Endothelial cell of umbilical vein (primary cell): ENCODE measurements around the gene EIF4E1B. TPM values are rescaled to one million over a fixed set of nuclear protein-coding genes. Genes with fewer than 3 reads are reported as not detected.

Experiments used
- BruUV-seq: library from RNA; stranded (reverse); fragments of 400-500 nt; replicated peaks from 2 replicates; lab custom pipeline; 2021; lab: Mats Ljungman, UMichigan
- CTCF ChIA-PET: fragments of 300-600, 350-600 bp; sonication (Branson Sonifier 250); formaldehyde crosslinking; loops from one replicate; lab custom pipeline; 2021; ENCODE audit warnings: antibody characterized with exemption, inconsistent platforms; lab: Charles Lee
- POLR2A ChIA-PET: fragments of 300-600, 350-600 bp; sonication (Branson Sonifier 250); formaldehyde crosslinking; loops from one replicate; lab custom pipeline; 2021; ENCODE audit warnings: antibody characterized with exemption, inconsistent platforms; lab: Charles Lee
- DNase-seq: peaks from one replicate; pipeline ENCODE4 v3.0.0-alpha.2; 2011; ENCODE audit warnings: low read depth, low spot score
- FAIRE-seq: peaks from 2 replicates; lab custom pipeline; 2011; peaks lifted over from hg19 to GRCh38; lab: Jason Lieb, UNC
- H2AFZ ChIP-seq: 2 replicates; pipeline ENCODE4 v1.6.0; 2012; ENCODE audit warnings: low read depth, low read length, control low read depth, inconsistent platforms
- H3K27ac ChIP-seq: 2 replicates; pipeline ENCODE4 v1.5.1; 2011; ENCODE audit warnings: low read depth, mild to moderate bottlenecking, control low read depth, low read length, moderate library complexity; ENCODE audit not compliant: insufficient read depth
- H3K27me3 ChIP-seq, 2 experiments: 2 replicates each; pipeline versions ENCODE4 v1.6.0 to v1.6.1; 2011; ENCODE audit warnings: low read length in 2 of 2, mixed read lengths in 1 of 2; ENCODE audit not compliant: control insufficient read depth in 2 of 2, insufficient read depth in 2 of 2
- H3K36me3 ChIP-seq, 2 experiments: 2 replicates in 1 of 2; 3 replicates in 1 of 2; pipeline ENCODE4 v1.5.1; 2011; ENCODE audit warnings: low read length in 2 of 2, mild to moderate bottlenecking in 1 of 2, moderate library complexity in 1 of 2; ENCODE audit not compliant: control insufficient read depth in 2 of 2, insufficient read depth in 2 of 2; ENCODE audit errors: extremely low read depth in 1 of 2
- H3K4me1 ChIP-seq: 3 replicates; pipeline ENCODE4 v1.5.1; 2011; ENCODE audit warnings: mild to moderate bottlenecking, low read length; ENCODE audit not compliant: control insufficient read depth, insufficient read depth; ENCODE audit errors: extremely low read depth
- H3K4me2 ChIP-seq: 2 replicates; pipeline ENCODE4 v1.6.1; 2011; ENCODE audit warnings: low read length, control low read depth, mixed read lengths; ENCODE audit not compliant: insufficient read depth
- H3K4me3 ChIP-seq, 3 experiments: fragments of 200-600 bp in 1 of 3; sonication (generic), shearing (Covaris generic) in 1 of 3; replicated peaks in 1 of 3; 2 replicates each; pipeline ENCODE4 v1.5.1; 2011 to 2016; ENCODE audit warnings: control low read depth in 3 of 3, low read length in 3 of 3, mild to moderate bottlenecking in 2 of 3, inconsistent platforms in 1 of 3, low read depth in 1 of 3, moderate library complexity in 1 of 3; ENCODE audit not compliant: insufficient read depth in 1 of 3
- H3K79me2 ChIP-seq: 2 replicates; pipeline ENCODE4 v1.6.0; 2012; ENCODE audit warnings: low read length, inconsistent platforms; ENCODE audit not compliant: control insufficient read depth, insufficient read depth
- H3K9ac ChIP-seq: replicated peaks from 2 replicates; pipeline ENCODE3; 2011; ENCODE audit warnings: low read length, control low read depth; ENCODE audit not compliant: insufficient read depth; ENCODE audit errors: extremely low read depth
- H3K9me1 ChIP-seq: replicated peaks from 3 replicates; pipeline ENCODE4 v1.6.0; 2011; ENCODE audit warnings: mild to moderate bottlenecking, low read length; ENCODE audit not compliant: control insufficient read depth, insufficient read depth; ENCODE audit errors: extremely low read depth
- H3K9me3 ChIP-seq: replicated peaks from 2 replicates; pipeline ENCODE4 v1.5.1; 2012; ENCODE audit warnings: low read length, inconsistent platforms; ENCODE audit not compliant: control insufficient read depth, insufficient read depth
- H4K20me1 ChIP-seq: replicated peaks from 2 replicates; pipeline ENCODE3; 2011; ENCODE audit warnings: mild to moderate bottlenecking, low read length; ENCODE audit not compliant: control insufficient read depth, insufficient read depth; ENCODE audit errors: extremely low read depth
- CTCF ChIP-seq, 2 donors: IDR thresholded peaks; 1 replicate in 1 of 2; 2 replicates in 1 of 2; pipeline ENCODE4 v1.5.1; 2011; ENCODE audit warnings: low read length in 2 of 2, mild to moderate bottlenecking in 2 of 2, moderate library complexity in 2 of 2, control low read depth in 1 of 2, inconsistent platforms in 1 of 2, low read depth in 1 of 2; ENCODE audit not compliant: insufficient read depth in 1 of 2; ENCODE audit errors: extremely low read depth in 1 of 2
- EZH2 ChIP-seq: IDR thresholded peaks from 2 replicates; pipeline ENCODE4 v1.6.1; 2012; ENCODE audit warnings: borderline replicate concordance, low read depth, mild to moderate bottlenecking, moderate library complexity, low read length, inconsistent platforms; ENCODE audit not compliant: severe bottlenecking
- FOS ChIP-seq: IDR thresholded peaks from 2 replicates; pipeline ENCODE4 v1.6.1; 2011; ENCODE audit warnings: mild to moderate bottlenecking, low read length, moderate library complexity, borderline replicate concordance; ENCODE audit not compliant: insufficient read depth
- GATA2 ChIP-seq: IDR thresholded peaks from 2 replicates; pipeline ENCODE4 v1.7.0; 2011; ENCODE audit warnings: low read depth, mild to moderate bottlenecking, moderate library complexity, mixed read lengths, low read length; ENCODE audit not compliant: insufficient read length, insufficient read depth
- JUN ChIP-seq: IDR thresholded peaks from 2 replicates; pipeline ENCODE4 v1.6.1; 2011; ENCODE audit warnings: borderline replicate concordance, low read depth; ENCODE audit not compliant: insufficient read length, insufficient read depth
- MAX ChIP-seq: IDR thresholded peaks from 2 replicates; pipeline ENCODE4 v1.6.1; 2011; ENCODE audit not compliant: insufficient read depth, insufficient read length
- MYC ChIP-seq: IDR thresholded peaks from one replicate; pipeline ENCODE4 v1.6.1; 2011; ENCODE audit warnings: mild to moderate bottlenecking, low read depth, low read length
- POLR2A ChIP-seq: IDR thresholded peaks from 2 replicates; pipeline ENCODE4 v1.6.1; 2012; ENCODE audit warnings: low read depth, mild to moderate bottlenecking, control low read depth, low read length
- POLR2AphosphoS5 ChIP-seq: IDR thresholded peaks from 2 replicates; pipeline ENCODE4 v1.6.1; 2012; ENCODE audit warnings: low read depth, mild to moderate bottlenecking, control low read depth, low read length, moderate library complexity; ENCODE audit not compliant: insufficient read depth
- dilution Hi-C: fragments of 300-500 bp; cut with MboI; formaldehyde crosslinking; loops from one replicate; pipeline ENCODE4 v1.15.0; 2019; ENCODE audit warnings: low sequenced_read_pairs; ENCODE audit not compliant: extremely low pct_ligation_motif_present
- intact Hi-C: fragments of 100-400 bp; cut with micrococcal nuclease; formaldehyde crosslinking; loops from one replicate; pipeline ENCODE4 v1.10.0; 2022
- polyA plus RNA-seq, 4 experiments: library from polyadenylated mRNA; depleted of rRNA in 3 of 4; stranded (reverse) in 3 of 4; unstranded in 1 of 4; fragments of >200 nt; gene quantifications; 2 replicates each; pipeline versions ENCODE4 v1.2.1 to v1.2.3, GENCODE V29; 2011 to 2012; ENCODE audit warnings: missing spikeins in 1 of 4
- total RNA-seq: library from RNA; stranded (reverse); gene quantifications from 2 replicates; pipeline ENCODE4 v1.2.3, GENCODE V29; 2021

Gene EIF4E1B
- total and polyA plus RNA-seq, 2 donors (not counting 3 experiments of a cell fraction or from before 2014, with no cell fraction given), result not detected

GRCh38 chr5:176603091-176603490 is 27.4 kb upstream of the EIF4E1B start:
- Histone ChIP-seq H3K9me3 (no peaks in the 10 kb centered on the region), H3K9me1 (no peaks in the 10 kb centered on the region), H3K27me3 (no peaks in the 10 kb centered on the region), H3K4me3 (no peak overlapping the region), H3K79me2 (no peaks in the 10 kb centered on the region), H3K36me3 (no peaks in the 10 kb centered on the region), H3K27ac (no peak overlapping the region), H3K4me2 (no peak overlapping the region), H3K4me1 (no peaks in the 10 kb centered on the region), H4K20me1 (no peaks in the 10 kb centered on the region), H2AFZ (no peak overlapping the region), H3K9ac (no peak overlapping the region)
- intact Hi-C loops (no loop called here), dilution Hi-C loops (no loop called here)
- FAIRE-seq, result no peak
- DNase-seq, result no peak
- BruUV-seq, result no TSS peak
- ChIA-PET POLR2A (no interaction called here), CTCF (interaction anchor here (1.4 kb wide), 1 partner anchor 28 kb away, joined by 4 read pairs; the partner anchor contains the start of genes EIF4E1B and SNCB)
- TF ChIP-seq FOS, result no peak
- no peak for TF ChIP-seq EZH2

- dilution Hi-C loops (no loop called here), intact Hi-C loops (no loop called here)
- ChIA-PET POLR2A (interaction anchor here (1.2 kb wide), 1 partner anchor 12 kb away, joined by 3 read pairs; no protein-coding TSS in a partner anchor), CTCF (interaction anchor here (0.6 to 1.4 kb wide), 3 partner anchors 9 to 238 kb away, joined by 3 read pairs; no protein-coding TSS in a partner anchor)
- Histone ChIP-seq H3K9ac (no peak overlapping the region), H3K27me3 (no peaks in the 10 kb centered on the region), H2AFZ (no peak overlapping the region), H3K4me2 (no peak overlapping the region), H3K4me3 (no peak overlapping the region), H3K27ac (no peak overlapping the region), H3K4me1 (no peaks in the 10 kb centered on the region), H3K9me1 (no peaks in the 10 kb centered on the region), H3K79me2 (no peaks in the 10 kb centered on the region), H4K20me1 (no peaks in the 10 kb centered on the region), H3K36me3 (no peaks in the 10 kb centered on the region), H3K9me3 (no peaks in the 10 kb centered on the region)
- BruUV-seq, result no TSS peak
- FAIRE-seq (no peak), DNase-seq (no peak)
- TF ChIP-seq GATA2, result no peak
- no peak for TF ChIP-seq JUN
- no peak for TF ChIP-seq POLR2A
- TF ChIP-seq FOS, result no peak
- no peak for TF ChIP-seq POLR2AphosphoS5
- no peak for TF ChIP-seq EZH2
- no peak for TF ChIP-seq CTCF (IDR thresholded peaks at IDR 0.05; ENCODE audit: extremely low read depth in 1 of 2, insufficient read depth in 1 of 2, low read depth in 1 of 2, low read length in 2 of 2)
- no peak for TF ChIP-seq MAX
- no peak for TF ChIP-seq MYC
These were observed 24.4 kb upstream of the EIF4E1B start for GRCh38 chr5:176606032-176606431.
